Activated naive CD4-positive, alpha-beta T cell treated with anti-CD3 and anti-CD28 coated beads for 36 hours (primary cell): ENCODE results near the gene KIF5B. TPM values are rescaled to one million over a fixed set of nuclear protein-coding genes. Genes with fewer than 3 reads are reported as not detected.
"Not testable (repeated sequence)": the region's sequence is repeated elsewhere in the genome, so short reads cannot be mapped to it uniquely, and the experiment has no call there.

Source experiments
- CTCF ChIA-PET: fragments of 350-600 bp; sonication (Branson Sonifier 250); formaldehyde crosslinking; loops from one replicate; lab custom pipeline; 2021; ENCODE audit warnings: antibody characterized with exemption; lab: Charles Lee
- DNase-seq: peaks from one replicate; pipeline ENCODE4 v3.0.0-alpha.2; 2020
- H3K27ac Mint-ChIP-seq: one replicate; pipeline ENCODE4 v1.8.0; 2021; ENCODE audit warnings: mild to moderate bottlenecking, mixed read lengths
- H3K27me3 Mint-ChIP-seq: one replicate; pipeline ENCODE4 v1.8.0; 2021; ENCODE audit warnings: low read depth, mixed read lengths
- H3K36me3 Mint-ChIP-seq: one replicate; pipeline ENCODE4 v1.8.0; 2021; ENCODE audit warnings: low read depth, mixed read lengths
- H3K4me1 Mint-ChIP-seq: one replicate; pipeline ENCODE4 v1.8.0; 2021; ENCODE audit warnings: low read depth, mixed read lengths
- H3K4me3 Mint-ChIP-seq: one replicate; pipeline ENCODE4 v1.8.0; 2021; ENCODE audit warnings: mild to moderate bottlenecking, moderate library complexity, mixed read lengths
- H3K9me3 Mint-ChIP-seq: one replicate; pipeline ENCODE4 v1.8.0; 2021; ENCODE audit warnings: mixed read lengths
- intact Hi-C: fragments of 100-400 bp; cut with micrococcal nuclease; formaldehyde crosslinking; loops from one replicate; pipeline ENCODE4 v1.15.1; 2023
- total RNA-seq, 2 experiments: library from RNA; stranded (reverse); gene quantifications; one replicate each; pipeline ENCODE4 v1.2.3, GENCODE V29; 2021

The KIF5B gene
- total RNA-seq, 2 experiments from 2014 or later = 64.9 to 67.8 TPM

DNA sequence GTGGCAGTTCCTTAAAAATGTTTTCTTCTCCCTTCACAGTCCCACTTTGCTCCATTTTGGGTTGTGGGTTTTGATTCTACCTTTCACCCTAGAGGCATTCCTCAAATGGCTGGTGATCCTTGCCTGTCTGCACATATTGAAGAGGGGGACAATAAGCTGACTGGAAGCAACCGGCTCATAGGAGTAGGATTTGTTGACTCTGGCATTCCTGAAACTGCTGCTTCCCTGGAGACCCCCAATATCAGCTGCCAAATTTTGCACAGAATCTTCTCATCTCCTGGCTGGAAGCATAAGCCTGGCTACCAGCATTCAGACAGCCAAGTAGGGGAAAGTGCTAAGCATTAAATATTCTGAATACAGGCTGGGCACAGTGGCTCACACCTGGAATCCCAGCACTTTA, 53.7 kb downstream of the KIF5B start:
- intact Hi-C loops = loop anchor here (5.0 kb wide), 1 partner anchor 40 kb away; no protein-coding TSS in a partner anchor
- no peaks in the 10 kb centered on the region for H3K27me3 Mint-ChIP-seq
- H3K9me3 Mint-ChIP-seq = no peaks in the 10 kb centered on the region
- H3K4me1 Mint-ChIP-seq = peaks cover 2% of the 10 kb centered on the region
- CTCF ChIA-PET = no interaction called here
- no peak for DNase-seq
- no peaks in the 10 kb centered on the region for H3K36me3 Mint-ChIP-seq
- H3K27ac Mint-ChIP-seq = no peak overlapping the region
- H3K4me3 Mint-ChIP-seq = no peak overlapping the region

DNA sequence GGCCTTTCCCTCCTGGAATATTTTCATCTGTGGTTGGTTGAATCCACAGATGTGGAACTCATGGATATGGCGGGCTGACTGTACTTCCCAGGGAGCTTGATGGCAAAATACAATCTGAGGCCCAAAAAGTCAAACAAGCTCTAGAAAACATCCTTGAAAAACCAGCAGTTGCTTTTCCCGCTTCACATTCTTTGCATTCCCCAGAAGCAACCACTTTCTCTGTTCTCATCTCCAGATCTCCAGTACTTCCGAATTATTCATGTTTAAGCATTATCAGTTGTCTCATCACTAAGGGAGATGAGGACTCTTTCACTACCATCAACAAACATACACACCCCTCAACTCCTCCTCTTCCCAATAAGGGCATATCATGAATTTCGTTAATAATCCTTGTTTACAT, 55.3 kb downstream of the KIF5B start:
- Mint-ChIP-seq H3K36me3 (no peaks in the 10 kb centered on the region), H3K9me3 (no peaks in the 10 kb centered on the region), H3K4me3 (no peak overlapping the region), H3K27ac (no peak overlapping the region), H3K27me3 (no peaks in the 10 kb centered on the region), H3K4me1 (peaks cover 2% of the 10 kb centered on the region)
- intact Hi-C loops = loop anchor here (5.0 kb wide), 1 partner anchor 39 kb away; no protein-coding TSS in a partner anchor
- no peak for DNase-seq
- CTCF ChIA-PET = no interaction called here

DNA sequence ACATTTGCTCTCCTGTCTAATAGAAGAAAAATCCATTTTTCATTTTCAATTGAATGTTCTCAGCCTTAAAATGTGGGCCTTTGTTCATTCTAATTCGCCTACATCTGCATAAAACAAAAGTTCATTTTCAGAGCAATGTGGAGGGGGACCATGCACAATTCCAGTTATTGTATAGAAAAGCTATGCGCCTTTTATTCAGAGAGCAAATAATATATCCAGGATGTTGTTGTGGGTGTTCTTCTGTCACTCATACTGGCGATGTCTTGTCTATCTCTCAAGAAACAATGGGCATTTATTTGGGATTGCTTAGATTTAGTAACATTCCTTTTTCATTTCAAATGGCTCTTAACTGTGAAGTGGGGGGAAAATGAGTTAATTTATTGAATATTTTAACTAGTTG, 56.4 kb downstream of the KIF5B start:
- no peak overlapping the region for H3K27ac Mint-ChIP-seq
- CTCF ChIA-PET = no interaction called here
- no peaks in the 10 kb centered on the region for H3K9me3 Mint-ChIP-seq
- H3K36me3 Mint-ChIP-seq = no peaks in the 10 kb centered on the region
- H3K4me3 Mint-ChIP-seq = no peak overlapping the region
- intact Hi-C loops = loop anchor here (5.0 kb wide), 1 partner anchor 38 kb away; no protein-coding TSS in a partner anchor
- no peaks in the 10 kb centered on the region for H3K27me3 Mint-ChIP-seq
- H3K4me1 Mint-ChIP-seq = peaks cover 2% of the 10 kb centered on the region
- DNase-seq = no peak

DNA sequence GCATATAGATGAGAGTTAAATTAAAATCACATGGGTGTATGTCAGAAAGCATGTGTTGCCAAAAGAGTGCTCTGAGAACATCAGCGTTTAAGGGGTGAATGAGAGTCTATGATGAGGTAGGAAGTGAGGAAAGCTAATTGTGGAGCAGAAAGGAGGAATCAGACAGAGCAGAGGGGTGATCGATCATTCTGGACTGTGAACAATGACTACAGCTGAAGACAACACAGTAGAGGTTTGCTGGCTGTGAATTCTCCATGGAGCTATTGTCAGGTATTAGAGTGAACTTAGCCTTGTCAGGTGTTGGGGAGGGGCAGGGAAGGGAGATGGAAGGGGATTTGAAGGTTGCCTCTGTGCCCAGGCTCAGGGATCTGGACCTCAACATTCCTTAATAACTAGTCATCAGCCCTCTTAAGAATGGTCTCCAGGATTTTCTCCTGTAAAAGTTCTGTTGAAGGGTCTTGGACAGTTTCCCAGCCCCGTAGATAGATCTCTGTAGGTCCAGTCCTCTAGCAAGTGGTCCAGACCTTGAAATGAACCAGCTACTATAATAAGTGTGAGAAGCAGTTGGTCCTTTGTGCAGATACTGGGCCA, 57.1 kb downstream of the KIF5B start:
- no peaks in the 10 kb centered on the region for H3K36me3 Mint-ChIP-seq
- intact Hi-C loops = no loop called here
- H3K4me3 Mint-ChIP-seq = no peak overlapping the region
- no peak for DNase-seq
- H3K4me1 Mint-ChIP-seq = peaks cover 2% of the 10 kb centered on the region
- CTCF ChIA-PET = no interaction called here
- H3K27me3 Mint-ChIP-seq = no peaks in the 10 kb centered on the region
- no peaks in the 10 kb centered on the region for H3K9me3 Mint-ChIP-seq
- H3K27ac Mint-ChIP-seq = no peak overlapping the region

DNA sequence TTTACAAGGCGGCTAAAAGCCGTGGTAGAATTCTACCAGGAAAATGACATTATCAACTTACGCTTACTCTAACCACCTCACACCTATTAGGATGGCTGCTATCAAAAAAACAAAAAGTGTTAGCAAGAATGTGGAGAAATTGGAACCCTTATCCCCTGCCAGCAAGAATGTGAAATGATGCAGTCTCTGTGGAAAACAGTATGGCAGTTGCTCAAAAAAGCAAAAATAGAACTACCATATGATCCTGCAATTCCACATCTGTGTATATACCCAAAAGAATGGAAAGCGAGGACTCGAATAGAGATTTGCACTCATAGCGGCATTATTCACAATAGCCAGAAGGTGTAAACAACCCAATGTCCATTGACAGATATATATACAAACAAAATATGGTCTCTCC, 61.3 kb downstream of the KIF5B start:
- CTCF ChIA-PET = no interaction called here
- no peaks in the 10 kb centered on the region for H3K36me3 Mint-ChIP-seq
- no peak for DNase-seq
- no peak overlapping the region for H3K27ac Mint-ChIP-seq
- no peaks in the 10 kb centered on the region for H3K4me1 Mint-ChIP-seq
- no peaks in the 10 kb centered on the region for H3K9me3 Mint-ChIP-seq
- intact Hi-C loops = no loop called here
- H3K27me3 Mint-ChIP-seq = no peaks in the 10 kb centered on the region
- H3K4me3 Mint-ChIP-seq = no peak overlapping the region

DNA sequence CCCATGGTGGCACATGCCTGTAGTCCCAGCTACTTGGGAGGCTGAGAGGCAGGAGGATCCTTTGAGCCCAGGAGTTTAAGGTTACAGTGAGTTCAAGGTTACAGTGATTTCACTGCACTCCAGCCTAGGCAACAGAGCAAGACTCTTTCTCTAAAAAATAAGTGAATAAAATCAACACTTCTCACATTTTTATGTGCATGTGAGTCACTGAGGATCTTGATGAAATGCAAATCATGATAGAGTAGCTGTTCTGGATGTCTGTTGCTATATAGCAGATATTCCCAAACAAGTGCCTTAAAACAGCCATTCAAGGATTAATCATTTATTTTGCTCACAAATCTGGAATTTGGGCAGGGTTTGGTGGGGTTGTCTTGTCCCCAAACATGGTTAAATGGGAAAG, 65.3 kb downstream of the KIF5B start:
- Mint-ChIP-seq H3K36me3 (no peaks in the 10 kb centered on the region), H3K4me3 (no peak overlapping the region), H3K4me1 (no peaks in the 10 kb centered on the region), H3K9me3 (peaks cover 2% of the 10 kb centered on the region), H3K27ac (no peak overlapping the region), H3K27me3 (no peaks in the 10 kb centered on the region)
- intact Hi-C loops = no loop called here
- CTCF ChIA-PET = no interaction called here
- no peak for DNase-seq

DNA sequence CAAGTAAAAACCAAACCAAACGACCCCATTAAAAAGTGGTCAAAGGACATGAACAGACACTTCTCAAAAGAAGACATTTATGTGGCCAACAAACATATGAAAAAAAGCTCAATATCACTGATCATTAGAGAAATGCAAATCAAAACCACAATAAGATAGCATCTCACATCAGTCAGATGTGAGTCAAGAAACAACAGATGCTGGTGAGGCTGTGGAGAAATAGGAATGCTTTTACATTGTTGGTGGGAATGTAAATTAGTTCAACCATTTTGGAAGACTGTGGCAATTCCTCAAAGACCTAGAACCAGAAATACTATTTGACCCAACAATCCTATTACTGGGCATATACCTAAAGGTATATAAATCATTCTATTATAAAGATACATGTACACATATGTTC, 68.4 kb downstream of the KIF5B start:
- H3K4me3 Mint-ChIP-seq, H3K36me3 Mint-ChIP-seq, H3K27ac Mint-ChIP-seq, H3K27me3 Mint-ChIP-seq, intact Hi-C loops, CTCF ChIA-PET, H3K9me3 Mint-ChIP-seq, DNase-seq, H3K4me1 Mint-ChIP-seq: not testable (repeated sequence)

DNA sequence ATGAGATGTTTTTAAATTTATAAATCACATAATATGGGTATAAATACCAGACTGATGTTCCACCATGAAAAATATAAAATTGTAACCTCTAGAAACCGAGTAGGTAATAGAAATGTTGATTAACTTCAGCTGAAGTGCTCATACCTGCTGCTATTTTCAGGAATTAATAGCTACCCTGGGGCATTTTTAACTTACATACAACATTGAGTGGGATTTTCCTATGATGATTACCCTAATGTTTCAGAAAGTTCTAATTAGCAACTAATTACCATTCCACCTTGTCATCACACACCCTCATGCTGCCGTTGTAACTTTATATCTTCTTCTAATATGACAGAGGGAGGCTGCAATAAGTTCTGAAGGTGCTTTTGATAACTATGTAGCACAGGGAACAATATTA, 74.1 kb downstream of the KIF5B start:
- Mint-ChIP-seq H3K27ac (no peak overlapping the region), H3K4me1 (peaks cover 9% of the 10 kb centered on the region), H3K4me3 (no peak overlapping the region), H3K27me3 (peaks cover 3% of the 10 kb centered on the region), H3K9me3 (no peaks in the 10 kb centered on the region), H3K36me3 (no peaks in the 10 kb centered on the region)
- CTCF ChIA-PET = no interaction called here
- DNase-seq = no peak
- intact Hi-C loops = no loop called here

DNA sequence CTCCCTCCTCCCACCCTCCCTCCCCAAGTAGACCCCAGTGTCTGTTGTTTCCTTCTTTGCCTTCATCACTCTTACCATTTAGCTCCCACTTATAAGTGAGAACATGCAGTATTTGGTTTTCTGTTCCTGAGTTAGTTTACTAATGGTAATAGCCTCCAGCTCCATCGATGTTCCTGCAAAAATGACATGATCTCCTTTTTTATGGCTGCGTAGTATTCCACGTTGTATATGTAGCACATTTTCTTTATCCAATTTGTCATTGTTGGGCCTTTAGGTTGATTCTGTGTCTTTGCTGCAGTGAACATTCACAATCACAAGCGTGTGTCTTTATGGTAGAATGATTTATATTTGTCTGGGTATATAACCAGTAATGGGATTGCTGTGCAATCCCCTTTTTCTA, 75.8 kb downstream of the KIF5B start:
- H3K27me3 Mint-ChIP-seq = peaks cover 3% of the 10 kb centered on the region

DNA sequence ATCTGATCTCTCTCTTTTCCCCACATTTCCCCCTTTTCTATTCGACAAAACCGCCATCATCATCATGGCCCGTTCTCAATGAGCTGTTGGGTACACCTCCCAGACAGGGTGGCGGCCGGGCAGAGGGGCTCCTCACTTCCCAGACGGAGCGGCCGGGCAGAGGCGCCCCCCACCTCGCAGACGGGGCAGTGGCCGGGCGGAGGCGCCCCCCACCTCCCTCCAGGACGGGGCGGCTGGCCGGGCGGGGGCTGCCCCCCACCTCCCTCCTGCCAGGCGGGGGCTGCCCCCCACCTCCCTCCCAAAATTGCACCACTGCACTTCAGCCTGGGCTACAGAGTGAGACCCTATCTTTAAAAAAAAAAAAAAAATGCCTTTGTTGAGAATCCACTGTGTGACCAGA, 77.2 kb downstream of the KIF5B start:
- not testable (repeated sequence) for H3K27ac Mint-ChIP-seq
- peaks cover 20% of the 10 kb centered on the region for H3K4me1 Mint-ChIP-seq

More for the DNA sequence above, 75.8 kb downstream of the KIF5B start:
- no peaks in the 10 kb centered on the region for H3K9me3 Mint-ChIP-seq
- DNase-seq = no peak
- peaks cover 13% of the 10 kb centered on the region for H3K4me1 Mint-ChIP-seq
- no peak overlapping the region for H3K4me3 Mint-ChIP-seq
- no peaks in the 10 kb centered on the region for H3K36me3 Mint-ChIP-seq
- no peak overlapping the region for H3K27ac Mint-ChIP-seq
- intact Hi-C loops = no loop called here
- CTCF ChIA-PET = interaction anchor here (1.4 kb wide), 1 partner anchor 119 kb away, joined by 3 read pairs; no protein-coding TSS in a partner anchor

DNA sequence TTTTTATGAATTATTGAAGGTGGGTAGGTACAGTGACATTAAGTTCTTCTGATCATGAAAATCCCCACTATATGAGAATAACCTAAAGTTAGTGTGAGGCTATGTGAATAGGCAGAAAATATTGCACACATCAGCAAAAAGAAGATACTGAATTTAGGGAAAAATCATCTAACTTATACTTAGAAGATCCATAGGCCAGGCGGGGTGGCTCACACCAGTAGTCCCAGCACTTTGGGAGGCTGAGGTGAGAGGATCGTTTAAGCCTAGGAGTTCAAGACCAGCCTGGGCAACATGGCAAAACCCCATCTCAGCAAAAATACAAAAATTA, 78.1 kb downstream of the KIF5B start:
- CTCF ChIA-PET = no interaction called here
- Mint-ChIP-seq H3K27ac (no peak overlapping the region), H3K27me3 (peaks cover 3% of the 10 kb centered on the region), H3K36me3 (no peaks in the 10 kb centered on the region), H3K9me3 (no peaks in the 10 kb centered on the region), H3K4me3 (no peak overlapping the region), H3K4me1 (peaks cover 20% of the 10 kb centered on the region)
- no peak for DNase-seq
- intact Hi-C loops = no loop called here

More for the DNA sequence above, 77.2 kb downstream of the KIF5B start:
- H3K9me3 Mint-ChIP-seq, H3K4me3 Mint-ChIP-seq, CTCF ChIA-PET, intact Hi-C loops, DNase-seq, H3K27me3 Mint-ChIP-seq, H3K36me3 Mint-ChIP-seq: not testable (repeated sequence)

DNA sequence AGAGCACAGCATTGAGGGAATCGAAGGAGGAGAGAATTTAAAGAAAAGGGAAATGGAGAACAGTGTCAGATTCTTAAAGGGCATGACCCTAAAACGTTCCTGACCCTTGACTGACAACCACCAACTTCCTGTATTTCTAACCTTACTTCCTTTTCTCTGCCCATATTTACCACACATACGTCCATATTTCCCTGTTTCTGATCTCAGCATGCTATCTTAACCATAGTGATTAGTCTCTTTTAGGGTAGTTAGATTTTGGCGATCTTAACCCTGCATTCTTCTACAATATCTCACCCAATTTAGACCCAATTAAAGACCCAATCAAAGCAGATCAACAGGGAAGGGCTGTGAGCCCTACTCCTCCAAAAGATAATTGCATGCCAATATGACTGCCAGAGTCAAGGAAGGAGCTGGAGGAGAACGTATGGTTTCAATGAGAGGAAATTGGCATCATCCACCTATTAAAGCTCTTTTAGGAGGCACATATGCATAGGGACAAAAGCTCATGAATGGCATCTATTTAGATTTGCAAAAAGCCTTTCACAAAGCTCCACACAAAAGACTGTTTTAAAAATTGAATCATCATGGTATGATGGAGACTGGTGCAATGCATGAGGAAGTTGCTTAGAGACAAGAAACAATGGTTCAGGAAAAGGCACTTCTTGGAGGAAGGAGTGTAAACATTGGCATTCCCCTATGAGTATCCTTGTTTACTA, 78.6 kb downstream of the KIF5B start:
- Mint-ChIP-seq H3K9me3 (no peaks in the 10 kb centered on the region), H3K4me3 (no peak overlapping the region), H3K36me3 (no peaks in the 10 kb centered on the region), H3K27ac (no peak overlapping the region), H3K4me1 (peaks cover 20% of the 10 kb centered on the region), H3K27me3 (peaks cover 3% of the 10 kb centered on the region)
- DNase-seq = no peak
- intact Hi-C loops = no loop called here
- CTCF ChIA-PET = no interaction called here

DNA sequence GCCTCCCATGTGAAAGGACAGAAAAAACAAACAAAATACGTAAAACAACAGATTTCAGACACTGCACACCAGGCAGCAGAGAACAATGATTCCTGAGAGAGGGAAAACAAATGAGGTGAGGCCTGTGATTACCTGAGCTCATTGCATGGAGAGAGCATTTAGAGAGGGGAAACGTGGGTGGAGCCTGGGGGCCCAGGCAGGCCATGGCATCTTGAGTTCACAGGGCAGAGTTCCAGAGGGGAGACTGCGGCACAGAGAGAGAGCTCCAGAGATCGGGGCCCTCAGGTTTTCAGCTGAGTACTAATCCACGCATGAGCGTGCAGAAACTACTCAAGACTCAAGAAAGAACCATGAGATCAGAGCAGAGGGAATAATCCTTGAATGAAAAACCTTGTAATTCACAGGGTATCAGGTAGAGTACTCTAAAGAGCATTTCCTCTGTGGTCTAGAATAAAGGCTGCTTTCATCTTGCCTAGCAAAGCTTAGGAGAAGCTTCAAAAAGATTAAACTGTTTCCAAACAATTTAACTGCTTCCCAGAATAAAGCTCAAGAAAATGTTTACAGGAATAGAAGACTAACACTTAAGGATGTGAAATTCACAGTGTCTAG, 81.0 kb downstream of the KIF5B start:
- DNase-seq = no peak
- no peaks in the 10 kb centered on the region for H3K27me3 Mint-ChIP-seq
- H3K9me3 Mint-ChIP-seq = no peaks in the 10 kb centered on the region
- intact Hi-C loops = no loop called here
- peaks cover 20% of the 10 kb centered on the region for H3K4me1 Mint-ChIP-seq
- CTCF ChIA-PET = interaction anchor here (0.7 kb wide), 1 partner anchor 247 kb away, joined by 3 read pairs; no protein-coding TSS in a partner anchor
- no peak overlapping the region for H3K4me3 Mint-ChIP-seq
- no peak overlapping the region for H3K27ac Mint-ChIP-seq
- no peaks in the 10 kb centered on the region for H3K36me3 Mint-ChIP-seq
